GM19025 (cell line): ENCODE measurements around the gene DNAJA2.
"Not testable (repeated sequence)": the region's sequence is repeated elsewhere in the genome, so short reads cannot be mapped to it uniquely, and the experiment has no call there.

Experiments used
- ATAC-seq: cut with Tn5 transposase; IDR thresholded peaks from one replicate; pipeline ENCODE4 v1.9.1; 2021; ENCODE audit warnings: mild to moderate bottlenecking, low read depth, moderate library complexity; ENCODE audit not compliant: unreplicated experiment

The DNAJA2 gene

DNA sequence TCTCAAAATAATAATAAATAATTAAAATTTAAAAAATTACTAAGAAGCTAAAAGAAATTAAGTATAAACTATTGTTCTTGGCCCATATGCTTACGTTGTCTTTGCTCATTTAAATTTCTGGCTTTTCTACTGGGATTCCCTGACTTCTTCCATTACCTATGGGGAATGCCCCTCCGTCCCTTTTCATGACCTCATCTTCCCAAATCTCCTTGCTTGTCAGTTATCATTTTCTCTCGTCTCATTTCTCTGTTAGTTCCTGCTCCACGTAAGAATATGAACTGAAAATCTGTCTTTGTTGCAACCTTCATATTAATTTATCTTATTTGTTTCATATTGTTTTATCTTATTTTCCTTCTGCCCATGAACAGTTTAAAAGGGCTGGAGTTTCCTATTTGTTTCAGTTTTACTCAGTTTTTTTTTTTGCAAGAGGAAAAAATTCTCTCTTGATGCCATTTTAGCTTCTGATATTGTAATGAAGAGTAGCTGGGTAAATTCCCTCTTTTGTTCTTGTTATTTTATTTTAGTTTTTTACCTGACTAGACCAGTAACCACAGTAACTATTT is 2.5 kb upstream of the DNAJA2 start:
- ATAC-seq = no peak

DNA sequence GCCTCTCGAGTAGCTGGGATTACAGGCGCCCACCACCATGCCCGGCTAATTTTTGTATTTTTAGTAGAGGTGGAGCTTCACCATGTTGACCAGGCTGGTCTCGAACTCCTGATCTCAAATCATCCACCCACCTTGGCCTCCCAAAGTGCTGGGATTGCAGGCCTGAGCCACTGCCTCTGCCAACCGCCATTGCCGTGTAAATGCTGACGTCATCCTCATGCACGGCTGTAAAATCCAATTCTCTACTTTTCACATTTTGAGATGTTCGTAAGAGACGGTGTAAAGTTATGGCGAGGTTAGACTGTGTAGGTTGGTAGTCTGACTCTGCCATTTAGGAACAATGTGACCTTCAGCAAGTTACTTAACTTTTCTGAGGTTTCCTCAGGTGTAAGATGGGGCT is 1.7 kb upstream of the DNAJA2 start:
- ATAC-seq = no peak

DNA sequence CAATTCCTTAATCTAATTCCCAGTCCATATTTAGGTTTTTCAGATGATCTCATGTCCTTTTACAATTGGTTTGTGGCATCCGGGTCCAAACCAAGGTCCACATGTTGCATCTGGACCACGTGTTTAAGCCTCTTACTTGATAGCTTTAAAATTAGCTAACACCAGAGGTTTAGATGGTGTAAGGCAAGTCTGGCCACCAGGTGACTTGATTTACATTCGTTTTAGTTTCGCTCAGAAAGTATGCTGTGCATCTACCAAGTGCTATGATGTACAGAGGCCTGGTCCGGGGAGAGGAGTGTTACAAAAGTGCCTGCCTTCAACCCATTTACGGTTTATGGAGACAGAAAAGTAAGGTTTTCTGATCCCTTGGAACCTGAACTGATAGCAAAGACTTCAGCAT is 878 bp upstream of the DNAJA2 start:
- no peak for ATAC-seq

DNA sequence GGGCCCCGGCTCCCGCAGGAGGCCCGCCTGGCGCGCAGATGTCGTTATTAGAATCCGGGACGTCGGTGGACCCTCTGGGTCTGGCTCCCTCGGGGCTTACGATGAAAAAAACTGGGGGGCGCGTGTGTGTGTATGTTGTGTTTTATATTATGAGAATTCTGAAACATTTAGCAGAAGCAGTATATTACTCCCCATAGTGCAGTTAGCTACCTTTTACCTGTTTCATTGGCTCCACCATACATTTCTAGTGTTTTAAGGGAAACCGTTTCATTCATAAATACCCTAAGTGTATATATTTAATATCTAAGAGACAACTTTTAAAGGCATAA is 486 bp upstream of the DNAJA2 start:
- no peak for ATAC-seq

DNA sequence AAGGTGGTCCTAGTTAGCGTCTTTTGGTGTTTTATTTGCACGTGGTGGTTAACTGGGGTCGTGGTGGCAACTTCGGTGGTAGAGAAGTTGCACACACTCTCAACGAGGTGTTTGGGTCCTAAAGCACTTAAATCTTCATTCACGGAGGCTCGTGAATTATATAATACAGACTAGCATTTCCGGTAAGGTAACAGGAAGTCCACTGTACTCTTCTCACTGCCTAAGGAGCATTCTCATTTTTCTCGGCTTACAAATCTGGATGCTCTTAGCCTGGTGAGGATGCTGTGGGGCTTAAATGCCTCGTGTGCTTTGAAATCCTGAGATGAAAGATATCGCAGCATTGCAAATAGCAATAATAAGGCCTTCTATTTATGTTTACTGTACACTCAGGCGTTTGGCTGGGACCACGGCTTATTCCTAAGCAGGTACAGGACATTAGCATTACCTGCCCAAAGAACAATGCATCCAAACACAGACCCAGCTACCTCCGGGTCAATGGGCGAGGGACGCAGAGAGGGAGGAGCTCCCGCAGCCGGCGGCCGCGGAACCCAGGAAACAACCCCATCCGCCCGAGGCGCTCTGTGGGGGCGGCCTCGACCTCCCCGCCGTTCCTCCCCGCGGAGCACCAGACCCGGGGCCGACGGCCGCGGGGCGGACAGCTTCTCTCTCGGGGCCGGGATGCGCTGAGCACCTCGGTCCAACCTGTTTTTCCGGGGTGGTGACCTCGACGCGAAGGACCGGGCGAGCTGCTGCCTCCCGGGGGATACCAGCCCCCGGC is 856 bp downstream of the DNAJA2 start:
- ATAC-seq = peak; percentile 37

DNA sequence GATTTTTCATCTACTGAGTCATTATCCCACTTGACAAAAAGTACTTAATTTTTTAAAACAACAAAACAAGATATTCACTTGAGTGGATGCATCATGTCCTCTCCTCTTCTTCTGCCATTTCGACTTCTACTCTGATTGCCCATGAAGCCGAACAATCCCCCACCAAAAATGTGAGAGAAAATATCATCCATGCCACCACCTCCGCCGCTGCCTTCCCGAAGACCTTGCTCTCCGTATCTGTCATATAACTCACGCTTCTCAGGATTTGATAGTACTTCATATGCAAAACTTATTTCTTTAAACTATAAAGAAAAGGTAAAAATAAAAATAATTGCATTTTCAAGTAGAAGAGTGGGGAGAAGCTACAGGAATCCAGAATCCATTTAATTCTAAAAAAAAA is 2.2 kb downstream of the DNAJA2 start:
- ATAC-seq = no peak

DNA sequence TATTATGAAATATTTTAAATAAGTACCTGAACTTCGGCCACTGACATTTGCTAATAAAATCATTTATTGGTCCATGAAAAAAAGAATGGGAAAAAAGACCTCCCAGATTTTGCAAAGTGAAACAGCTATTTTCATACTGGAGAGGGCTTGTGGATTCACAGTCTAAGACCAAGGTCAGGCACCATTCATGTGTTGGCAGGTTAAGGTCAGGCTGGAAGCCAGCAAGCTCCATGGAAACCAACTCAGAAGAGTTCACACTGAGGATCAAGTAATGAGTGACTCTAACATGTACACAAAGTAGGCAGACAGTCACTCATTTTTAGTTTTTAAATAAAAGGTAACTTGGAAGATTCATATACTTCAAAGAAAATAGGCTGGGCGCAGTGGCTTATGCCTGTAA is 3.4 kb downstream of the DNAJA2 start:
- no peak for ATAC-seq

DNA sequence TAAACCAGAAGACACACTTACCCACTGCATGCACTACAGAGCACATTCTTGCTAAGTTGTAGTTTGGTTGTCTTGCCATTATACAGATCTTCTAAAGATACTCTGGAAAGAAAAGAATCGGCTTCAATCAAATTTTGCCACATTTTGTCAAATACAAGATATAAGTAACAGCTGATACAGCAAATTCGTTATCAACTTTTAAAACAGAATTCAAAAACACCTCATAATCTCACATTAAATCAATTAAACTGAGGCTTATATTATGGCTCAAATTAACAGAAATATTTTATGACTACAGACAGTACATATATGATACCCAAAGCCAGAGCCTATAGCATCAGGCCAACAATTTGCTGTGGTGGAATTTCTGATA is 5.4 kb downstream of the DNAJA2 start:
- no peak for ATAC-seq

DNA sequence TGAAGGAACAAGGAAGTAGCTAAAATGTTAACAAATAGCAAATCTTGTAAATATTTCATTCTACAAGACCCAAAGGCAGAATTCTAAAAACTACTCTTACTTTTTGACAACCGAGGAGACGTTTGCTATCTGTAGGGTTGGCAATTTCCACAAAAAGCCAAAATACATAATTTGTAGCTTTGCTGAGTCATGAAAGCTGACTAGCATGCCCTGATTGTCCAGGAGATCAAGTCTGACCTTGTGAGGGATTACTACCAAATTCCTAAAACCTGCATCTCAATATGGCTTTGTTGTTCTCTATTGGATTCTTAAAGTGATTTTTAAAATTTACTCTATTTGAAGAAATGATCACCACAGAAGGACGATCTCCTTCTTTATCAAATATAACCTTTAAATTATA is 10.8 kb downstream of the DNAJA2 start:
- ATAC-seq = no peak

DNA sequence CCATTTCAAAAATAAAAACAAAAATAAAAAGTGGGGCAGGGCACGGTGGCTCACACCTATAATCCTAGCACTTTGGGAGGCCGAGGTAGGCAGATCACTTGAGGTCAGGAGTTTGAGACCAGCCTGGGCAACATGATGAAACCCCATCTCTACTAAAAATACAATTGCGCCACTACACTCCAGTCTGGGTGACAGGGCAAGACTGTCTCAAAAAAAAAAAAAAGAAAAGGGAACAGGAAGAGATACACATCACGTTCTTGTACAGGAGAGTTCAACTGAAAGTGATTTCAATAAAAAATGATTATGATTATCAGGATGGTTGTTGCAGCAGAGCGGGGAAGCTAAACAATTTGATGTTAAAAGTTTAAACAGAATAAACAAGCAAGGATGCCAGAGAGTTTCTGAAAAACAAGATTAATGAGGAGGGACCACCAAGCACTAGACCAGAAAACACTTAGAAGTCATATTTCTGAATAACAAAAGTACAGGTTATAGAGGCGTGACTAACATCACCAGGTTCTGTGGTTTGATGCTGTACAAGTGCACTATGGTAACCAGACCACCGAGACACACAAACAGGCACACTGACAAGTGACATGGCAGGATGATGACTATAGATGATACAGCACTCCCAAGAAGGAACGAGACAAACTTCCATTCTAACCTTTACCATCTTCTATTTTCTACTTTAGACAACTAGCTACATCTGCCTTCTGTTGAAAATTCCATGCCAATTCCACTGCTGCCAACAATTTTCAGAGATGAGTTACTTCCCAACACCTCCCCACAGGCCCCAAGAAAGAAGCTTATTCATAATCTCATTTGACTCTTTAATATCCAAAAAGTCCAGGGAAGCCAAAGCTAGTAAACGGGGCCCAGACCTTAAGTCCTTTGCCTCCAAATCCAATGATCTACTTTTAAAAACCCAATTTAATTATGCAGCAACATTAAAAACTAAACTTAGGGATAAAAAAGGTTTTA is 11.8 kb downstream of the DNAJA2 start:
- ATAC-seq = no peak

DNA sequence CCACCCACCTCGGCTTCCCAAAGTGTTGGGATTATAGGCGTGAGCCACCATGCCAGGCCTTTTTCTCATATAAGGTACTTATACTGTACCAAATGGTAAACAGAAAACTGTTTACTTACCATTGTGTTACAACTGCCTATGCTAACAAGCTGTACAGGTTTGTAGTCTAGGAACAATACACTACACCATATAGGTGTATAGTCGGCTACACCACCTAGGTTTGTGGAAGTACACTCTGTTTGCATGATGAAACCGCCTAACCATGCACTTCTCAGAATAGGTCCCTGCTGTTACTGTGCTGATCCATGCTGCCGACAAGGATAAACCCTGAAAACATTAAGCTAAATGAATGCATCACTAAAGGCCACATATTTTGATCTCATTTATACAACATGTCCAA is 18.9 kb downstream of the DNAJA2 start:
- ATAC-seq = no peak

DNA sequence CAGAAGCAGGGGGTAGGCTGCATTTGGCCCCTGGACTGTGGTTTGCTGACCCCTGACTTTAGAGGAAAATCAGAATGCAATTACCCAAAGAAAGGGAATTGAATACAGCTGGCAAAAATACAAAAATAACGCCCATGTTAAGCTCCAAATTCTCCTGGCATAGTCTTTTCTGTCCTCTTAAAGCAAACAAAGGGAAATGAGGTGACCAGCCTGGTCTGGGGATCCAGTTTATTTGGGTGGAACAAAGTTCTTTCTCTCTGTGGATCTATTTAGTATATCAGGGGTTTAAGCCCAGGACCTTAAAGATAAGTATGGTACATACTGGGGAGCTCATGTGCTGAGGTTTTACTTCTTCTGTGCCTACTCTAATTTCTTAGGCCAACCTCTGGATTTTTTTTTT is 23.5 kb downstream of the DNAJA2 start:
- ATAC-seq = no peak

DNA sequence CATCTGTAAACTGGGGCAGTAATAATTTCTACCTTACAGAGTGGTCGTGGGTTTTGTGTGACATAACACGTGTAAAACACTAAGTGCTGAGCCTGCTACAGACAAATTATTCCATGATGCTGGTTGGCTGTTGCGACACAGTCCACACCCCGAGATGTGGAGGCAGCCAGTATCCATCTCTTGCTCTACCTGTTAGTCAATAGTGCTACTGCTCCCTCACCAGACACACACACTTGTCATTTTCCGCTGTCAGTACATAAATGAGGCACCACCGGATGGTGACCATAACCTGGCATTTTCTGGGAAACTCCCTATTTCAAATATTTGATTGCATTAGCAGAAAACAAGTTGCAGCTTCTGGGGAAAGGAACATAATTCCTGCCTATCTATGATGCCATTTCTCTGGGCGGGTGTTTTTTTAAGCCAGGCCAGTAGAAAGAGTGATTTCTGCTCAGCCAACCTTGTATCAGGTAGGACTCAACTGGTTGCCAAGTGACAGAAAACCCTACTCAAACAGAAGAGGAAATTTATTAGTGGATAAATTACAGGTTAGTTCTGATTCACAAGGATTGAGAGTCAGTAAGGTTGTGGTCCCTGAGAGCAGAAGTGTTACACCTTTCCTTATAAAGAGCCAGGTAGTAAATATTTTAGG is 24.1 kb downstream of the DNAJA2 start:
- peak; percentile 52 for ATAC-seq

DNA sequence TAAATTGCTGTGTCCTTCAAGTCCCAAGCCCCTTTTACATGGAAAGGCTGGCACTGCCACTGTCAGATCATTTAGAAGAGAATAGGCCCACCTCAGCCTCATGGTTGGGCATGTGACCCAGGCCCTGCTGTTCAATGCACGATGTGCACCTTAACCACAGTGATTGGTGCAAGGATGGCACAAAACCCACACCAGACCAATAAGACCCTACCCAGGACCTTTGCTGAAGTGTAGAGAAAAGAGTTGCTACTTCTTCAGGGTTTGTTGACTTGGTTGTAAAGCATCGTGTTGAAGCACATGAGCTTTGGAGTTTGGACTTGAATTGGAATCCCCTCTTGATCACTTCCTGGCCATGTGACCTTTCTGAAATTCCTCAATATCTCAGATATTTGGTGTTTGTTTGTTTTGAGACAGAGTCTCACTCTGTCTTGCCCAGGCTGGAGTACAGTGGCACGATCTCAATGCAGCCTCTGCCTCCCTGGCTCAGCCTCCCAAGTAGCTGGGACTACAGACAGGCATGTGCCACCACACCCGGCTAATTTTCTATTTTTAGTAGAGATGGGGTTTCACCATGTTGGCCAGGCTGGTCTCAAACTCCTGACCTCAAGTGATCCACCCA is 24.8 kb downstream of the DNAJA2 start:
- no peak for ATAC-seq

DNA sequence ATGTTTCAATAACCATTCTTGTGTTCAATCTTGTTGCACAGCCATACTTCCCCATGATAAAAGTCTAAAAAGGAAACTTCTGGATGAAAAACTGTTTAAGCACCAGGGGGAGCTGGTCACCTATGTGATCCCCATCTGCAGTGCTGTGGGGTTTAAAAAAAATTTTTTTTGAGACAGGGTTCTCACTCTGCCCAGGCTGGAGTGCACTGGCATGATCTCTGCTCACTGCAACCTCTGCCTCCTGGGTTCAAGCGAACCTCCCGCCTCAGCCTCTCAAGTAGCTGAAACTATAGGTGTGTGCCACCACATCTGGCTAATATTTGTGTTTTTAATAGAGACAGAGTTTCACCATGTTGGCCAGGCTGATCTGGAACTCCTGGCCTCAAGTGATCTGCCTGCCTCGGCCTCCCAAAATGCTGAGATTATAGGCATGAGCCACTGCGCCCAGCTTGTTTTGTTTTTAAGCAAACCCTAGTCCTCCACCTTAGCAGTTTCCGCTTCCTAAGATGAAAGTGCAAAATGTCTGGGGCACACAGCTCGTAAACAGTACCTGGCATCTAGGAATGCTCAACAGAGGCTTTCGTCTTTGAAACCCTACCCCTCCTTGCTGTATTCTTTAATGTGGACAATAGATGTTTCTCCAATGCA is 25.4 kb downstream of the DNAJA2 start:
- ATAC-seq = no peak

DNA sequence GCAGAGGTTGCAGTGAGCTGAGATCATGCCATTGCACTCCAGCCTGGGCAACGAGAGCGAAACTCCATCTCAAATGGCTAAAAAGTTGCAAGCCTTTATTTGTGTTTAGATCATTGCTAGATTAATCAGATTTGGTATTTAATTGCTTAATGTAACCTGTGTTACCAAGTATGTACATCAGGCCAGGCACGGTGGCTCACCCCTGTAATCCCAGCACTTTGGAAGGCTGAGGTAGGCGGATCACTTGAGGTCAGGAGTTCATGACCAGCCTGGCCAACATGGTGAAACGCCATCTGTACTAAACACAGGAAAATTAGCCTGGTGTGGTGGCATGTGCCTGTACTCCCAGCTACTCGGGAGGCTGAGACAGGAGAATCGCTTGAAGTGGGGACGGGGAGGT is 28.8 kb downstream of the DNAJA2 start:
- ATAC-seq = not testable (repeated sequence)

DNA sequence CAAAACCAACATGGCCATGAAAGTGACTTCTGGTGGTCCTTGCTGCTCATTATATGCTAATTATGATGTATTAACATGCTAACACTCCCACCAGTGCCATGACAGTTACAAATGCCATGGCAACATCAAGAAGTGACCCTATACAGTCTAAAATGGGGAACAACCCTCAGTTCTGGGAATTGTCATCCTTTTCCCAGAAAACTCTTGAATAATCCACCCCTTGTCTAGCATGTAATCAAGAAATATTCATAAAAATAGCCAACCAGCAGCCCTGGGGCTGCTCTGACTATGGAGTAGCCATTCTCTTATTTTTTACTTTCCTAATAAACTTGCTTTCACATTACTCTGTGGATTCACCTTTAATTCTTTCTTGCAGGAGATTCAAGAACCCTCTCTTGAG is 35.9 kb downstream of the DNAJA2 start:
- no peak for ATAC-seq

DNA sequence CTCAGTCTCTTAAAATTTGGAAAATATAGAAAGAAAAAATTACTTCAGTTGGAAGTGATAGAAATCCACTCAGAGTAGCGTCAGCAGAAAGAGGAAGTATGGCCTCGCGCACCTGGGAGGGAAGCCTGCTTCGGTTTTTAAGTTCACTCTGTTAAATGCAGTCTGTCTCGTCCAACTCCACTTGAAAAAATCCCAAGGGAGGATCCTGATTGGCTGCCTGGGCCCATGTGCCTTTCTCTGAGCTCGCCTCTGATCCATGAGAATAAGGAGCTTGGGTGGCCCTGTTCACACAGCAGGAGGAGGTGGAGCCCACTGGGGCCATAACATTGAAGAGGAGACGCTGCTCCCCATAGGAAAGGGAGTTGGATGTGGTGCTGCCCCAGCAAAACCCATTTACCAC is 40.7 kb downstream of the DNAJA2 start:
- ATAC-seq = no peak

DNA sequence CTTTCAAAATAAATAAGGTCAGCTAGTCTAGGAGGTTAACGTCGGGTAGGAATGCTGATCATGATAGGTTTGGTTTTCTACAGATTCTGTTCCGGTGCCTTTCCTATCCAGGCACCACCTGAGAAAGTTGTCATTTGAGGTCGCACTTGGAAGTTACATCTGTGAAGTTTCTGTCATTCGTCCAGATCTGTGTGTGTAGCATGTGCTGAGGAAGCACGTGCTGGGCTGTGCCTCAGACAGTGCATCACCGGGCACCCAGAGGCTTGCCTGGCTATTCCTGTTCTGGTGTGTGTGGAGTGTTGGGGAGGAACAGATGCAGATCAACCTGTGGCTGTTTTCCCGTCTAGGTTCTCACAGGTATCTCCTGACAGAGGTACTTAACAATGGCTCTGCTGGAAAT is 42.6 kb downstream of the DNAJA2 start:
- ATAC-seq = no peak
